ENCODE data around the gene CCDC68.

DNA sequence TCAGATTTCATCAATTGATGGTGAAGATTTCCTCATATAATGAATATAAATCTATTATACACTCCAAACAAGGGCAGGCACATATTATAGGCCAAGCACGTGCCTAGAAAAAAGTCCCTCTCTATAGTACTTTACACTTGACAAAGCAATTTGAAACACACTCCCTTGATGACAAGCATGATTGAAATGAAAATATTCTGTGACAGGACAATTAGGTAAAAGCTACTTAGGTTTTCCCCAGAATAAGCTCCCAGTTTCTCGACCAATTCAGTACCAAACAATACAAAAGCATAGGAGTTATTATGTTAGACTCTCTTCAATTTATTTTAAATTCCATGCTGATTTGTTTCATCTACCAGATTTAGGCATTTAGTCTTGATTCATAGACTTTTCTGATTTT lies 47.7 kb downstream of the CCDC68 start:
- TF ChIP-seq POLR2A (IDR thresholded peaks at IDR 0.05; ENCODE audit: low read depth, low read length): no peak
- no peak for TF ChIP-seq SPI1 (IDR thresholded peaks at IDR 0.05; ENCODE audit: low read depth, low read length)
